ENCODE results near the gene PNCK. TPM values are rescaled to one million over a fixed set of nuclear protein-coding genes. Genes with fewer than 3 reads are reported as not detected.

The PNCK gene

Small RNA genes within 50 kb of the gene (small RNA-seq; reads per million reads assigned to genes)
- gene RN7SL687P (ENCODE audit: insufficient read depth) = not detected
